ENCODE data around the gene ADGRD1.

- TF ChIP-seq CTCF (IDR thresholded peaks at IDR 0.05; ENCODE audit: insufficient read depth, low read length) (no peak), POLR2AphosphoS5 (IDR thresholded peaks at IDR 0.05; ENCODE audit: low read depth) (no peak), REST (IDR thresholded peaks at IDR 0.05; ENCODE audit: insufficient replicate concordance, low read depth) (no peak), GABPA (IDR thresholded peaks at IDR 0.05; ENCODE audit: low read depth) (no peak)
Measured at GRCh38 chr12:130981074-130981742, 27.5 kb downstream of the ADGRD1 start.
